ENCODE measurements around the gene GLI3. TPM values are rescaled to one million over a fixed set of nuclear protein-coding genes. Genes with fewer than 3 reads are reported as not detected.

Gene GLI3
- total and polyA plus RNA-seq, 10 of the 15 experiments (the other 5 are each of a cell fraction or from before 2014, with no cell fraction given), result 0.01 TPM; not detected in 8

DNA sequence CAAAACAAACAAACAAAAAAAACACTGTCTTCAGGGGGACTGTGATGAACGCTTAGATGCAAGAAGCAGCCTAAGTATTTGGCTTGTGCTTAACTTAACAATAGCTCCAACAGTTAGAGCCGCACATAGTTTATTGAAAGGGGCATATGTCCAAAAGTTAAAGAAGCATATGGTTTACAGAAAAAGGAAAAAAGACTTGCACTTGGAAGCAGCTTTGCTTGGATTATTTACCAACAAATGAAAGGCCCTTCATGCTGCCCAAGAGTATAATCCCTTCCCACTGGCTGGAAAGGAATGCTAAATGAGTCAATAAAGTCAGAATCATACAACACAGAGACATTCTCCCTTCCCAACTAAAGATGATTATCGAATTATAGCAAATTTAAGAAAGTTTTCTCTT, 77.9 kb downstream of the GLI3 start:
- DNase-seq (ENCODE audit: low read depth, low spot score) (no peak), FAIRE-seq (no peak), ATAC-seq (no peak)
- Histone ChIP-seq H3K27ac (ENCODE audit: control insufficient read depth, insufficient read depth) (no peak overlapping the region), H2AFZ (ENCODE audit: control insufficient read depth, low read depth, low read length) (no peak overlapping the region), H3K9me3 (replicated peaks; ENCODE audit: control insufficient read depth, insufficient read depth, low read length) (no peaks in the 10 kb centered on the region), H3K79me2 (ENCODE audit: control insufficient read depth, insufficient read depth, low read length) (no peaks in the 10 kb centered on the region), H4K20me1 (ENCODE audit: control insufficient read depth, insufficient read depth) (no peaks in the 10 kb centered on the region), H3K9ac (ENCODE audit: control insufficient read depth, insufficient read depth, low read length) (no peak overlapping the region), H3K27me3 (replicated peaks in 1 of 2; ENCODE audit: control insufficient read depth in 2 of 2, insufficient read depth in 2 of 2, low read length in 1 of 2) (no peaks in the 10 kb centered on the region), H3K4me2 (ENCODE audit: control insufficient read depth, insufficient read depth) (no peak overlapping the region), H3K4me3 (no peak overlapping the region), H3K4me1 (ENCODE audit: control insufficient read depth, insufficient read depth, low read length) (no peaks in the 10 kb centered on the region), H3K36me3 (ENCODE audit: control insufficient read depth in 2 of 2, insufficient read depth in 2 of 2, low read length in 1 of 2) (no peaks in the 10 kb centered on the region)
- no TSS peak for BruUV-seq (replicated peaks)
- POLR2A ChIA-PET, result no interaction called here
- intact Hi-C loops (cut with micrococcal nuclease; ENCODE audit: unreplicated experiment), result no loop called here
- CTCF ChIA-PET, result interaction anchor here (0.8 kb wide), 1 partner anchor 216 kb away, joined by 3 read pairs; no protein-coding TSS in a partner anchor
- RAD21 ChIA-PET (ENCODE audit: unreplicated experiment), result no interaction called here
- no peak for TF ChIP-seq KDM1A (IDR thresholded peaks at IDR 0.05; ENCODE audit: borderline replicate concordance)
- TF ChIP-seq SMC3 (IDR thresholded peaks at IDR 0.05; ENCODE audit: borderline replicate concordance, low read length), result no peak
- TF ChIP-seq, protein P1, sequence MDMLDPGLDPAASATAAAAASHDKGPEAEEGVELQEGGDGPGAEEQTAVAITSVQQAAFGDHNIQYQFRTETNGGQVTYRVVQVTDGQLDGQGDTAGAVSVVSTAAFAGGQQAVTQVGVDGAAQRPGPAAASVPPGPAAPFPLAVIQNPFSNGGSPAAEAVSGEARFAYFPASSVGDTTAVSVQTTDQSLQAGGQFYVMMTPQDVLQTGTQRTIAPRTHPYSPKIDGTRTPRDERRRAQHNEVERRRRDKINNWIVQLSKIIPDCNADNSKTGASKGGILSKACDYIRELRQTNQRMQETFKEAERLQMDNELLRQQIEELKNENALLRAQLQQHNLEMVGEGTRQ (IDR thresholded peaks at IDR 0.05; ENCODE audit: borderline replicate concordance, low read depth, low read length), result no peak
- TF ChIP-seq TCF7 (IDR thresholded peaks at IDR 0.05; ENCODE audit: borderline replicate concordance), result no peak
- TF ChIP-seq, protein P2, sequence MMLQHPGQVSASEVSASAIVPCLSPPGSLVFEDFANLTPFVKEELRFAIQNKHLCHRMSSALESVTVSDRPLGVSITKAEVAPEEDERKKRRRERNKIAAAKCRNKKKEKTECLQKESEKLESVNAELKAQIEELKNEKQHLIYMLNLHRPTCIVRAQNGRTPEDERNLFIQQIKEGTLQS (IDR thresholded peaks at IDR 0.05; ENCODE audit: borderline replicate concordance, extremely low read depth, low read depth, low read length), result no peak
- TF ChIP-seq, protein P3, sequence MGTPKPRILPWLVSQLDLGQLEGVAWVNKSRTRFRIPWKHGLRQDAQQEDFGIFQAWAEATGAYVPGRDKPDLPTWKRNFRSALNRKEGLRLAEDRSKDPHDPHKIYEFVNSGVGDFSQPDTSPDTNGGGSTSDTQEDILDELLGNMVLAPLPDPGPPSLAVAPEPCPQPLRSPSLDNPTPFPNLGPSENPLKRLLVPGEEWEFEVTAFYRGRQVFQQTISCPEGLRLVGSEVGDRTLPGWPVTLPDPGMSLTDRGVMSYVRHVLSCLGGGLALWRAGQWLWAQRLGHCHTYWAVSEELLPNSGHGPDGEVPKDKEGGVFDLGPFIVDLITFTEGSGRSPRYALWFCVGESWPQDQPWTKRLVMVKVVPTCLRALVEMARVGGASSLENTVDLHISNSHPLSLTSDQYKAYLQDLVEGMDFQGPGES (IDR thresholded peaks at IDR 0.05), result no peak
- TF ChIP-seq, protein P4, sequence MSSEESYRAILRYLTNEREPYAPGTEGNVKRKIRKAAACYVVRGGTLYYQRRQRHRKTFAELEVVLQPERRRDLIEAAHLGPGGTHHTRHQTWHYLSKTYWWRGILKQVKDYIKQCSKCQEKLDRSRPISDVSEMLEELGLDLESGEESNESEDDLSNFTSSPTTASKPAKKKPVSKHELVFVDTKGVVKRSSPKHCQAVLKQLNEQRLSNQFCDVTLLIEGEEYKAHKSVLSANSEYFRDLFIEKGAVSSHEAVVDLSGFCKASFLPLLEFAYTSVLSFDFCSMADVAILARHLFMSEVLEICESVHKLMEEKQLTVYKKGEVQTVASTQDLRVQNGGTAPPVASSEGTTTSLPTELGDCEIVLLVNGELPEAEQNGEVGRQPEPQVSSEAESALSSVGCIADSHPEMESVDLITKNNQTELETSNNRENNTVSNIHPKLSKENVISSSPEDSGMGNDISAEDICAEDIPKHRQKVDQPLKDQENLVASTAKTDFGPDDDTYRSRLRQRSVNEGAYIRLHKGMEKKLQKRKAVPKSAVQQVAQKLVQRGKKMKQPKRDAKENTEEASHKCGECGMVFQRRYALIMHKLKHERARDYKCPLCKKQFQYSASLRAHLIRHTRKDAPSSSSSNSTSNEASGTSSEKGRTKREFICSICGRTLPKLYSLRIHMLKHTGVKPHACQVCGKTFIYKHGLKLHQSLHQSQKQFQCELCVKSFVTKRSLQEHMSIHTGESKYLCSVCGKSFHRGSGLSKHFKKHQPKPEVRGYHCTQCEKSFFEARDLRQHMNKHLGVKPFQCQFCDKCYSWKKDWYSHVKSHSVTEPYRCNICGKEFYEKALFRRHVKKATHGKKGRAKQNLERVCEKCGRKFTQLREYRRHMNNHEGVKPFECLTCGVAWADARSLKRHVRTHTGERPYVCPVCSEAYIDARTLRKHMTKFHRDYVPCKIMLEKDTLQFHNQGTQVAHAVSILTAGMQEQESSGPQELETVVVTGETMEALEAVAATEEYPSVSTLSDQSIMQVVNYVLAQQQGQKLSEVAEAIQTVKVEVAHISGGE (CRISPR knock-in tag; IDR thresholded peaks at IDR 0.05), result no peak
- TF ChIP-seq POLR2AphosphoS5 (IDR thresholded peaks at IDR 0.05; ENCODE audit: low read length), result no peak
- TF ChIP-seq CREM (IDR thresholded peaks at IDR 0.05; ENCODE audit: low read depth), result no peak
- SMC1A ChIA-PET (ENCODE audit: uncharacterized antibody, unreplicated experiment), result no interaction called here
- WGBS (ENCODE audit: insufficient coverage, insufficient replicate concordance, low lambda C conversion rate, missing lambda C conversion rate), result 55% methylated on average over 3 of the region's 3 CpGs
- in situ Hi-C loops (cut with MboI), result no loop called here

All from GM12878 (cell line).